Glutamatergic neuron (in vitro differentiated cells): ENCODE data around the gene SNRNP48. TPM values are rescaled to one million over a fixed set of nuclear protein-coding genes. Genes with fewer than 3 reads are reported as not detected.

Experiments used
- DNase-seq: peaks from one replicate; pipeline ENCODE4 v3.0.0; 2022
- H3K27ac Mint-ChIP-seq: one replicate; pipeline ENCODE4 v1.8.0; 2020; ENCODE audit warnings: mild to moderate bottlenecking, mixed read lengths, inconsistent platforms; ENCODE audit not compliant: unreplicated experiment
- H3K27me3 Mint-ChIP-seq: one replicate; pipeline ENCODE4 v1.8.0; 2020; ENCODE audit warnings: mild to moderate bottlenecking, moderate library complexity, mixed read lengths, inconsistent platforms; ENCODE audit not compliant: unreplicated experiment
- H3K36me3 Mint-ChIP-seq: one replicate; pipeline ENCODE4 v1.8.0; 2020; ENCODE audit warnings: mild to moderate bottlenecking, mixed read lengths, inconsistent platforms; ENCODE audit not compliant: unreplicated experiment
- H3K4me1 Mint-ChIP-seq: one replicate; pipeline ENCODE4 v1.8.0; 2020; ENCODE audit warnings: mild to moderate bottlenecking, low read depth, mixed read lengths, inconsistent platforms; ENCODE audit not compliant: unreplicated experiment
- H3K4me3 Mint-ChIP-seq: one replicate; pipeline ENCODE4 v1.8.0; 2020; ENCODE audit warnings: mild to moderate bottlenecking, mixed read lengths, inconsistent platforms; ENCODE audit not compliant: unreplicated experiment
- H3K9me3 Mint-ChIP-seq: one replicate; pipeline ENCODE4 v1.8.0; 2020; ENCODE audit warnings: mild to moderate bottlenecking, moderate library complexity, mixed read lengths, inconsistent platforms; ENCODE audit not compliant: unreplicated experiment
- CTCF ChIP-seq: fragments of 200-600 bp; sonication (generic); IDR thresholded peaks from one replicate; pipeline ENCODE4 v1.5.0; 2021; ENCODE audit not compliant: partially characterized antibody, unreplicated experiment
- total RNA-seq: library from RNA; stranded (reverse); fragmentation: NEBNext Ultra II Directional; extraction: Animal tissue kit (Norgen Biotek cat#: 25700); gene quantifications from one replicate; pipeline ENCODE4 v1.2.1, GENCODE V29; 2021; ENCODE audit not compliant: unreplicated experiment

SNRNP48 gene
- total RNA-seq, 1 donor from 2014 or later, result 9.5 TPM

- Mint-ChIP-seq H3K9me3 (no peaks in the 10 kb centered on the region), H3K27ac (no peak overlapping the region), H3K27me3 (peaks cover 2% of the 10 kb centered on the region), H3K4me3 (no peak overlapping the region), H3K36me3 (no peaks in the 10 kb centered on the region), H3K4me1 (no peaks in the 10 kb centered on the region)
- TF ChIP-seq CTCF, result no peak
- no peak for DNase-seq
Measured at GRCh38 chr6:7572213-7572943, 17.6 kb upstream of the SNRNP48 start.

- no peak for DNase-seq
- no peaks in the 10 kb centered on the region for H3K4me1 Mint-ChIP-seq
- H3K27ac Mint-ChIP-seq, result no peak overlapping the region
- H3K9me3 Mint-ChIP-seq, result no peaks in the 10 kb centered on the region
- TF ChIP-seq CTCF, result no peak
- no peaks in the 10 kb centered on the region for H3K36me3 Mint-ChIP-seq
- H3K4me3 Mint-ChIP-seq, result no peak overlapping the region
- H3K27me3 Mint-ChIP-seq, result no peaks in the 10 kb centered on the region
Measured at GRCh38 chr6:7574500-7574899, 15.5 kb upstream of the SNRNP48 start.

- Mint-ChIP-seq H3K9me3 (no peaks in the 10 kb centered on the region), H3K27me3 (peaks cover 3% of the 10 kb centered on the region), H3K4me3 (no peak overlapping the region), H3K36me3 (peaks cover 6% of the 10 kb centered on the region), H3K27ac (no peak overlapping the region), H3K4me1 (no peaks in the 10 kb centered on the region)
- DNase-seq, result no peak
- TF ChIP-seq CTCF, result no peak
Measured at GRCh38 chr6:7578516-7578915, 11.5 kb upstream of the SNRNP48 start.

- Mint-ChIP-seq H3K36me3 (peaks cover 6% of the 10 kb centered on the region), H3K27ac (no peak overlapping the region), H3K4me1 (no peaks in the 10 kb centered on the region), H3K27me3 (peaks cover 3% of the 10 kb centered on the region), H3K9me3 (no peaks in the 10 kb centered on the region), H3K4me3 (no peak overlapping the region)
- no peak for DNase-seq
- TF ChIP-seq CTCF, result no peak
Measured at GRCh38 chr6:7578931-7579330, 11.1 kb upstream of the SNRNP48 start.

GRCh38 chr6:7579851-7580250 is 10.1 kb upstream of the SNRNP48 start:
- Mint-ChIP-seq H3K36me3 (peaks cover 11% of the 10 kb centered on the region), H3K27ac (no peak overlapping the region), H3K9me3 (no peaks in the 10 kb centered on the region), H3K27me3 (peaks cover 3% of the 10 kb centered on the region), H3K4me3 (no peak overlapping the region), H3K4me1 (no peaks in the 10 kb centered on the region)
- no peak for DNase-seq
- TF ChIP-seq CTCF, result no peak
